ENCODE measurements around the gene ADISSP. TPM values are rescaled to one million over a fixed set of nuclear protein-coding genes. Genes with fewer than 3 reads are reported as not detected.
A peak's percentile ranks its signal among the peaks of the same experiment; 100 is the strongest.

ADISSP gene
- total RNA-seq, 1 donor: 26.8 TPM

- TF ChIP-seq CTCF (IDR thresholded peaks at IDR 0.05; ENCODE audit: insufficient read depth, low read depth, low read length): no peak
- no peak for DNase-seq (ENCODE audit: low read depth)
Observed at GRCh38 chr20:3753501-3754275, 13.9 kb downstream of the ADISSP start.

GRCh38 chr20:3753098-3753497, 14.5 kb downstream of the ADISSP start:
- peak; percentile 88 for TF ChIP-seq CTCF (IDR thresholded peaks at IDR 0.05; ENCODE audit: insufficient read depth, low read depth, low read length)
- H3K4me3 ChIP-seq (ENCODE audit: low read depth, low read length): no peak overlapping the region
- DNase-seq (ENCODE audit: low read depth): peak; percentile 79

More at GRCh38 chr20:3753501-3754275, 13.9 kb downstream of the ADISSP start:
- no peak overlapping the region for H3K4me3 ChIP-seq (ENCODE audit: low read depth, low read length)

GRCh38 chr20:3752386-3752759, 15.2 kb downstream of the ADISSP start:
- DNase-seq (ENCODE audit: low read depth): no peak
- peak overlapping the region; percentile 42 for H3K4me3 ChIP-seq (ENCODE audit: low read depth, low read length)
- TF ChIP-seq CTCF (IDR thresholded peaks at IDR 0.05; ENCODE audit: insufficient read depth, low read depth, low read length): no peak

- peak overlapping the region; percentile 42 for H3K4me3 ChIP-seq (ENCODE audit: low read depth, low read length)
- no peak for TF ChIP-seq CTCF (IDR thresholded peaks at IDR 0.05; ENCODE audit: insufficient read depth, low read depth, low read length)
- peak; percentile 42 for DNase-seq (ENCODE audit: low read depth)
Observed at GRCh38 chr20:3751675-3752385, 15.7 kb downstream of the ADISSP start.

GRCh38 chr20:3751305-3751674, 16.3 kb downstream of the ADISSP start:
- no peak for TF ChIP-seq CTCF (IDR thresholded peaks at IDR 0.05; ENCODE audit: insufficient read depth, low read depth, low read length)
- DNase-seq (ENCODE audit: low read depth): no peak
- H3K4me3 ChIP-seq (ENCODE audit: low read depth, low read length): no peak overlapping the region

- no peak for DNase-seq (ENCODE audit: low read depth)
- TF ChIP-seq CTCF (IDR thresholded peaks at IDR 0.05; ENCODE audit: insufficient read depth, low read depth, low read length): peak; percentile 38
- no peak overlapping the region for H3K4me3 ChIP-seq (ENCODE audit: low read depth, low read length)
Observed at GRCh38 chr20:3749689-3750531, 17.6 kb downstream of the ADISSP start.
